GF-D8 (cell line): Measurements from ENCODE around the gene GALNT17.

Experiments used
- DNase-seq: peaks from one replicate; lab custom pipeline; 2025; lab: John Stamatoyannopoulos, UW

GALNT17 gene

GRCh38 chr7:71339924-71340323 lies 208.0 kb downstream of the GALNT17 start:
- no peak for DNase-seq

DNA sequence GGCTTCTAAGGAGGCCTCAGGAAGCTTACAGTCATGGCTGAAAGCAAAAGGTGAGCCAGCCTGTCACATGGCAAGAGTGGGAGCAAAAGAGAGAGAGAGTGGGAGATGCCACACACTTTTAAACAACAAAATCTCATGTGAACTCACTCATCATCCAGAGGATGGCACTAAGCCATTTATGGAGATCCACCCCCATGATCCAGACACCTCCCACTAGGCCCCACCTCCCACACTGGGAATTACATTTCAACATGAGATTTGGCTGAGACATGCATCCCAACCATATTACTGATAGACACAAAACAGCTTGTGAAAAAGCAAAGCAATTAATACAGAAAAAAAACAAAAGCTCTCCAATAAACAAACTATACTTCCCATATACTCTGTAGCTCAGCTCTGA lies 210.3 kb downstream of the GALNT17 start:
- DNase-seq: no peak

- DNase-seq: no peak
Observed at GRCh38 chr7:71343039-71343438, 211.1 kb downstream of the GALNT17 start.

GRCh38 chr7:71343892-71344291 lies 211.9 kb downstream of the GALNT17 start:
- DNase-seq: no peak

- no peak for DNase-seq
Observed at GRCh38 chr7:71345117-71345884, 213.4 kb downstream of the GALNT17 start.

- no peak for DNase-seq
Observed at GRCh38 chr7:71348821-71349681, 217.1 kb downstream of the GALNT17 start.

- no peak for DNase-seq
Observed at GRCh38 chr7:71349682-71350481, 217.9 kb downstream of the GALNT17 start.

DNA sequence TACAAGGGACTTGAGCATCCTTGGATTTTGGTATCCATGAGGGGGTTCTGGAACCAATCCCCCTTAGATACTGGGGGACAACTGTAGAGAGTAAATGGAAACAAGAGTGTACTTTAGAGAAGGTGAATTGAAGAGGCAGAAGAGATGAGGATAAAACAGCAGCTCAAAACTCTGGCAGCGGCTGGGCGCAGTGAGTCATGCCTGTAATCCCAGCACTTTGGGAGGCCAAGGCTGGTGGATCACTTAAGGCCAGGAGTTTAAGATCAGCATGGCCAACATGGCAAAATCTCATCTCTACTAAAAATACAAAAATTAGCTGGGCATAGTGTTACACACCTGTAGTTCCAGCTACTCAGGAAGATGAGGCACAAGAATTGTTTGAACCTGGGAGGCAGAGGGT lies 218.7 kb downstream of the GALNT17 start:
- DNase-seq: no peak

DNA sequence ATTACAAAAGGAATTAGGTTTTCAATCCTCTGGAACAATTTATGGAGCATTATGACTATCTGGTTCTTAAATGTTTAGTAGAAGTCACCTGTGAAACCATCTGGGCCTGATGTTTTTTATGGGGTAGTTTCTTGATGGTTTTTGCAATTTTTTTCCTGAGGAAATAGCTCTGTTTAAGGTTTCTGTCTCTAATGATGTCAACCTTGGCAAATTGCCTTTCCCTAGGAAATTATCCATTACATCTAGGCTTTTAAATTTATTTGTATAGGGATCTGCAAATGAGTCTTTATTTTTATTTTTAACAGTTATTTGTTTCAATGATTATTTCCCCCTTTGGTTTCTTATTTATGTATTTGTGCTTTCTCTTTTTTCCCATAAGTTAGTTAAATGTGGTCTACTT lies 222.8 kb downstream of the GALNT17 start:
- no peak for DNase-seq

- DNase-seq: no peak
Observed at GRCh38 chr7:71361451-71362032, 229.6 kb downstream of the GALNT17 start.

GRCh38 chr7:71362240-71362639 lies 230.3 kb downstream of the GALNT17 start:
- no peak for DNase-seq

GRCh38 chr7:71363223-71363622 lies 231.3 kb downstream of the GALNT17 start:
- DNase-seq: no peak

DNA sequence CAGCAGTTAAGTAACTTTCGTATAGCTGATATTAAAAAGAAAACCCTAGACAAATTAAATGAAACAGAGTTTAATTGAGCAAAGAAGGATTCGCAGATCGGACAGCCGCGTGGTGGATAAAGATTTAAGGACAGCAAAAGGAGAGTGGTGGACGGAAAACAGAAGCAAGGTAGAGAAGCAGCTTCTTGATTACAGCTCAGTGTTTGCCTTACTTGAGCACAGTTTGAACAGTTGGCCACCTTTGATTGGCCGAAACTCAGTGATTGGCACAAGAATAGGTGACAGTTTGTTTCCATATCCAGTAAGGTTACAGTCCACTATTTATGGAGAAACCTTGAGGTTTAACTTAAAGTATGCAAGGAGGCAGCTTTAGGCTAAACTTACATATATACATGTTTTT lies 231.7 kb downstream of the GALNT17 start:
- DNase-seq: no peak

DNA sequence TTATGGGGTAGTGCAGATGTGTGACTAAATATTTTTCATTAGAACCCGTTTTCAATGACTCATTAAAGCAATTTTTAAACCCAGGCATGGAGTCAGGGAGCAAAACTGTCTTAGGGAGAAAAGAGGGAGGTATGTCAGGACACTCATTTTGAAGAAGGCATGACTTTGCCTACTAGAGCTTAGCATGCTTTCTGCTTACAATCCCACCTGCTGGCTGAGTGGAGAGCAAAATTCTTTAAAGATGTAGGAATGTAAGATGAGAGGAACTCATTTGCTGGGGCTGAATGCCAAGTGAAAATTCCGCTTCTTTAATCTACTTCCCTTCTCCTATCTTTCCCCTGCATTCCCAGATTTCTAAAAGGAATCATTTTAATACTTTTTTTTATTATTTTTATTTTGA lies 232.6 kb downstream of the GALNT17 start:
- no peak for DNase-seq

DNA sequence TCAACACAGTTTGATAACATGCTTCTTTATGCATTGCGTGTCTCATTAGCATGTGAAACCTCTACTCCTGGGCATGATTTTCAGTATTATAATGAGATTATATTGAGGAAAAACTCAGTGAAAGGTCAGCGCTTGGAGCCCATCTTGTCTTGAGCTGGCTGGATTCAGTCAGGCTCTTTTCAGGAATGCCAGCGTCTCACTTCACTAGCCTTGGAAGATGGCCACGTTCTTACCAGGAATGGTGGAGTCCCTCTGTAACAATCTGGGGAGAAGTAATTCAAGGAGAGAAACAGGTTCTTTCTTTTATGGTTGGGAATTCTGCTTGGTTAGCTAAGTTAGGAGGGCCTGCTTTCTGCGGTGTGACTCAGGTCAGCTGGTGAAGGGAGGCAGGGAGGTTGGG lies 241.0 kb downstream of the GALNT17 start:
- DNase-seq: no peak

DNA sequence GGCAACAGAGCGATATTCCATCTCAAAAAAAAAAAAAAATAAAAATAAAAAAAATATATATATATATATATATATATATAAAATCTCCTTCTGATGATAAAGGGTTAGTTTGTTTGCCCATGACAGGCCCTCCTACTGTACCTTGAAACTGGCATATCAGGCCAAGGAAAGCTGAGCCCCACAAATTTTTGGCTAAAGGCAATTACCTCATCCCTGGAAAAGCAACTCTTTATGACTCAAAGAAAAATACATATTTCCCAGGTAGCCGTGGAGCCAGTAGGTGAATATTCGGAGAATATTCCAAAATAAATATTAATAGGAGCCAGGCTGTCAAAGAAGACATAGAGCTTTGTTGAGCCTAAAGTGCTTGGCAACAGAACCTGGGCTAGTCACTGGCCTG lies 245.1 kb downstream of the GALNT17 start:
- no peak for DNase-seq

GRCh38 chr7:71377469-71377868 lies 245.5 kb downstream of the GALNT17 start:
- no peak for DNase-seq

- no peak for DNase-seq
Observed at GRCh38 chr7:71384094-71384493, 252.2 kb downstream of the GALNT17 start.

GRCh38 chr7:71385330-71385729 lies 253.4 kb downstream of the GALNT17 start:
- no peak for DNase-seq

DNA sequence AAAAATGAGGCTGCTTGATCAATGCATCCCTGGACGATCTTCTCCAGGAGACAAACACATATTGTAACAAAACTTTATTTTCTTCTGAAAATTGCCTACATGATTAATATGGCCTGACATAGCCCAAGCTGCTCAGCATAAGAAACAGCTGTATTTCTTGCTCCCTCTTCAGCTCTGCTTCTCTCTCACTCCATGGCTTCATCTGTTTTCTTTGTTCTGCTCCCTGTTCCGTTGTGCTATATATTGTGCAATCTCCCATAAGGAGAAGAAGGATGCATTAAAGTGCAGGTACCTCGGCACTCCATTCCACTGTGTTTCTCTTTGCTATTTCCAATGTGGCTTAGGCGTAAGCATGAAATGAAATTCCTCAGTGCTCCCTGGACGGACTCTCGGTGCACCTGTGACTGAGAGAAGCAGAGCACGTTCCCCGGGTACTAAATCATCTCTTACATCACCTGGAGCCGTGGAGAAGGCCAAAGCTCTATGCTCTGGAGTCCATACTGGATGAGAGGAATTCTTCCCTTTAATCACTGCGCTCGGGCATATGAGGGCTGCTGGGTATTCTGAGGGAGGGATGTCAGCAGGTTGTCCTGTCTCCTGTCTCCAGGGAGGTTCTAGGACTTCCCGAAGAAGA lies 254.3 kb downstream of the GALNT17 start:
- no peak for DNase-seq

DNA sequence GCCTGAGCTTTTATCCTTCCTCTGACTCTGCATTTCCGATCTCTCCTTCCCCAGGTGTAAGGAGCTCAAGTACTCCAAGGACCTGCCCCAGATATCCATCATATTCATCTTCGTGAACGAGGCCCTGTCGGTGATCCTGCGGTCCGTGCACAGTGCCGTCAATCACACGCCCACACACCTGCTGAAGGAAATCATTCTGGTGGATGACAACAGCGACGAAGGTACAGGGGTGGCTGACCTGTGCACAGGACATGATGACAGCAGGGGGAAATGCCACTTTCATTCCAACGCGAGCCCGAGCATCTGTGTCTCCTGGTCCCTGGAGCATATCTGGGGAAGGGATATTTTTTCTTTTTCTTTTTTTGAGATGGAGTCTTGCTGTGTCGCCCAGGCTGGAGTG lies 256.2 kb downstream of the GALNT17 start:
- no peak for DNase-seq

DNA sequence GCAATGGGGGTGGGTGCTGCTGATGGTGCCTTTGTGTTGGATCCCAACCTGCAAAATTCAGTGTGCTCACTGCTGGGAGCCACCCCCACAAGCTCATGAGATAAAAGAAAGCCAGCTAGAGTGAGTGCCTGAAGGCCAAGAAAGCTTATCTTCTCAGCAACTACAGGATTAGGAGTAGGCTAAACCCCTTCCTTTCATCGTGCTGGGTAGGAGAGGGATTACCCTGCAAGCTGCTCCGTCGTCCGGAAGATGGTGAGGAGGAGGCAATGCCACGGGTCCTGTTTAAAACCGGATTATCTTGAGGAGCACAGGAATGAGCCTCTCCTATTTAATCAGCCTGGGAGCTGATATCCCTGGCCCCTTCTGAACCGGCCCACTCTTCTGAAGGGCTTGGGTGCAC lies 258.0 kb downstream of the GALNT17 start:
- no peak for DNase-seq
